A673 (cell line): ENCODE results near the gene GRID1.

Source experiments
- CTCF ChIP-seq: fragments of 300-800, 200-600 bp; sonication (generic); conservative IDR thresholded peaks from 2 replicates; pipeline ENCODE4 v1.5.1; 2017; ENCODE audit warnings: low read depth, mild to moderate bottlenecking, antibody characterized with exemption, low read length, moderate library complexity, mixed read lengths
- EZH2 ChIP-seq: fragments of 200-600 bp; sonication (generic); IDR thresholded peaks from 2 replicates; pipeline ENCODE4 v1.6.1; 2017; ENCODE audit warnings: borderline replicate concordance, low read depth, mild to moderate bottlenecking, mixed read lengths, antibody characterized with exemption, low read length; ENCODE audit not compliant: poor library complexity, severe bottlenecking

- TF ChIP-seq CTCF (no peak), EZH2 (no peak)
Observed at GRCh38 chr10:86286236-86287109, 80.1 kb downstream of the GRID1 start.
